Fibroblast of villous mesenchyme (primary cell): ENCODE results near the gene ANKS1B. TPM values are rescaled to one million over a fixed set of nuclear protein-coding genes. Genes with fewer than 3 reads are reported as not detected.

ENCODE experiments used
- DNase-seq: peaks from one replicate; pipeline ENCODE4 v3.0.0-alpha.2; 2010; ENCODE audit warnings: low read depth
- H3K4me3 ChIP-seq: 2 replicates; pipeline ENCODE4 v1.5.1; 2011; ENCODE audit warnings: low read depth, mild to moderate bottlenecking, low read length
- CTCF ChIP-seq: IDR thresholded peaks from 2 replicates; pipeline ENCODE4 v1.5.1; 2012; ENCODE audit warnings: low read depth, mild to moderate bottlenecking, low read length; ENCODE audit not compliant: insufficient read depth
- total RNA-seq: library from RNA; depleted of rRNA; stranded (reverse); fragments of >200 nt; gene quantifications from 2 replicates; pipeline ENCODE4 v1.2.3, GENCODE V29; 2012

Gene ANKS1B
- total RNA-seq, 1 donor = 0.86 TPM

GRCh38 chr12:98870504-98870903 is 1114.2 kb downstream of the ANKS1B start:
- no peak for DNase-seq
- no peak overlapping the region for H3K4me3 ChIP-seq
- no peak for TF ChIP-seq CTCF

- H3K4me3 ChIP-seq = no peak overlapping the region
- DNase-seq = no peak
- no peak for TF ChIP-seq CTCF
Observed at GRCh38 chr12:98869886-98870503, 1114.7 kb downstream of the ANKS1B start.

GRCh38 chr12:98868538-98868937 is 1116.2 kb downstream of the ANKS1B start:
- no peak for TF ChIP-seq CTCF
- no peak for DNase-seq
- H3K4me3 ChIP-seq = no peak overlapping the region

GRCh38 chr12:98868076-98868475 is 1116.7 kb downstream of the ANKS1B start:
- no peak for TF ChIP-seq CTCF
- DNase-seq = no peak
- no peak overlapping the region for H3K4me3 ChIP-seq

GRCh38 chr12:98864363-98864762 is 1120.4 kb downstream of the ANKS1B start:
- no peak for DNase-seq
- TF ChIP-seq CTCF = no peak
- no peak overlapping the region for H3K4me3 ChIP-seq

- DNase-seq = no peak
- no peak overlapping the region for H3K4me3 ChIP-seq
- no peak for TF ChIP-seq CTCF
Observed at GRCh38 chr12:98863167-98863566, 1121.6 kb downstream of the ANKS1B start.

GRCh38 chr12:98861251-98861650 is 1123.5 kb downstream of the ANKS1B start:
- H3K4me3 ChIP-seq = no peak overlapping the region
- DNase-seq = no peak
- no peak for TF ChIP-seq CTCF
